ENCODE results near the gene MCAT.

MCAT gene

GRCh38 chr22:43172191-43172590 is 29.0 kb upstream of the MCAT start:
- no peak for ATAC-seq

DNA sequence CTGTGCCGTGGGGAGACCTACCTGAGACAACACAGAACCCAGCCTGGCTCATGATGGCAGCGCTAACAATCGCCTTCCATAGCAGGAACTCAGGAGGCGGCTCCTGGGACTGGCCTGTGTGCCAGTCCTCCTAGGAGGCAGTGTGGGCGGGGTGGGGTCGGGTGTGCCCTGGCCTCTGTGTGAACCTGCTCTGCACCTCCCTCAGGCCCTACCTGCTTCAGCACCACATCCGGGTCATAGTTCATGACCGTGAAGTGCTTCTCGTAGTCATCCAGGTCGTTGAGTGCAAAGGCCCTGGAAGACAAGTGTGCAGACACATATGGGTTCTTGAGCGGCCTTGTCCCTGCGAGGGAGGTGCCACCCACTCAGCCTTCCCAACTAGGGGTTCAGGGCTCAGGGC is 28.4 kb upstream of the MCAT start:
- no peak for ATAC-seq

DNA sequence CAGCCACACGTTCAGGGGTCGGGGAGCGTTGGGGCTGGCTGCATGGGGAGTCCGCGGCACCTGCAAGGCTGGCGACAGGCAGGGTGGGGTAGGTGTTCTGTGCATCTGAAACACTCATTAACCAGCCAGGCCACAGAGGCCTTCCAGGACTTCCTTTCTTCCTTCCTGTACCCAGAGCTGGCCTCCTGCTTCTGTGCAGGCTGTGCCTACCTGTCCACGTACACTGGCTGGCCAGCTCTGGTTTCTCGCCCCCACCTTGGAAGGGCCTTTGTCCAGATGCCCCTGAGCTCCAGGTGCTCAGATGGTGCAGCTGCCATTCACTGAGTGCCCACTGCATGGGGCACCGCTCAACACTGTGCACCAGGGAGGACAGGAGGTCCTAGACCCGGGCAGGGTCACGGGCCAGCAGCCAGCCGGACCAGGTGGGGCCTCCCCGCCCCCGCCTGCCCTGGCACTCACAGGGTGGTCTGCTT is 27.9 kb upstream of the MCAT start:
- ATAC-seq, result no peak

- ATAC-seq, result no peak
Observed at GRCh38 chr22:43170131-43170480, 26.9 kb upstream of the MCAT start.

DNA sequence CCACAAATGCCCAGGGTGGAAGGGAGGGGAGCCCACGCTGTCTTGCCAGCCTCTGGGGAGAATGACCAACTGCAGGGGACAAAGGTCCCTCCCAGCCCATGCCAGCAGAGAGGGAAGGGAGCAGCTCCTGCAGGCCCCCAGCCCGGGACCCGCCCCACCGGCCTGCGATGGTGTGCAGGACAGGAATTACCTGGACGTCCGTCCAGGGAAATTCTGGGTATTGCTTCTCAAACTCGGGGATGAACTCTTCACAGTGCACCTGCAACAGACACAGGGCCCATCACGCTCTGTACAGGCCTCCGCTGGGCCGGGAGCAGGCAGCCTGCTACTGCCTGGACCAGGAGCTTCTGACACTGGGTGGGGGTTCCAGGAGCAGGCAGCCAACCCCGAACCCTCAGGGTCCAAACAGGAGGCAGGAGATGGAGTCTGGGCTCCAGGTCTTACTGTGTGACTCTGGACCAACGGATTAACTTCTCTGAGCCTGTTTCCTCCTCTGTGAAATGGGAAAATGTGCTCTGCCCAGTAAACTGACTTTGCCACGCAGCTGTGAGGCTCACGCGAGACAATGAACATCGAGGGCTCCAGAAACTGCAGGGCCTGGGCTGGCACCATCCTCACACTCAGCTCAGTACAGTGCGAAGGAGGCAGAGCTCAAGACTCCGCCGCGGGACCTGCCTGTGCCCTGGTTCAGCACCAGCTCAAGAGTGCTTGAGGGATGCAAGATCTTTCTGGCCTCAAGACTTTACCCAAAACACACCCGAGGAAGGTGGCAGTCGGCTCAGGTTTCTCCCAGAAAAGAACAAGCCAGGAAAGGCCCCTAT is 26.3 kb upstream of the MCAT start:
- no peak for ATAC-seq

GRCh38 chr22:43168471-43169309 is 25.5 kb upstream of the MCAT start:
- ATAC-seq, result no peak

- ATAC-seq, result no peak
Observed at GRCh38 chr22:43167001-43167589, 23.9 kb upstream of the MCAT start.

DNA sequence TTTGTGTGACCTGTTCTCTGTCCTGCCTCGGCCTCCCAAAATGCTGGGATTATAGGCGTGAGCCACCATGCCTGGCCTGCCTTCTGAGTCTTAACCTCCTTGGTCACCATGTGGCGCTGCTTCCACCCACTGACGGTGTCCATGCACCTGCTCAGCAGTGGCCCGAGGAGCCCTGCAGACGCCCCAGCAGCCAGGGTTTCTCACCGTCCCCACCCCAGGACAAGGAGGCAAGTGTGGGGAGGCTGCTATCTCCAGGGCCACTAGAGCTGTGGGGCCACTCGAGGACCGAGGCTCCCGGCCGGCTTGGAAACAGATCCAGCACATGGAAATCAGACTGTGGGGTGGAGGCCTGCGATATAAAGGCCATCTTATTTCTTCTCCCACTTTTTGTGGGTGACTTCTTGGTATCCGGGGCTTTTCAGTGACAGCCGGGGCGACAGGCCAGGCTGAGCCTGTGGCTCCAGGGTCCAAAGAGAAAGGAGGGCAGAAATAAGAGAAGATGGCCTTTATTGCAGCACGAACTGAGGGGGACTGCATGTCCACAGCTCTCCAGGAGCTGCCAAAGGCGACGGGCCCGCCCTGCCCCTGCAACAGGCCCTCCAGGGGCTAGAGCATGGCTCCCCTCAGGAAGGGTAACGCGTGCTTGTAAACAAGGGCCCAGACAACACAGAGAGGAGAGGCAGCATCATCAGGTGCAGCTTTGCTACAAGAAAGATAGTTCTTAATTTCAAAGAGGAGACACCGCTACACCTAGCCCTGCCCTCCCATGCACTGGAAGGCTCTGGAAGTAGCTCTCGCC is 23.1 kb upstream of the MCAT start:
- ATAC-seq, result no peak

GRCh38 chr22:43164636-43165035 is 21.4 kb upstream of the MCAT start:
- no peak for ATAC-seq

GRCh38 chr22:43163241-43163795 is 20.1 kb upstream of the MCAT start:
- no peak for ATAC-seq

GRCh38 chr22:43162412-43163150 is 19.4 kb upstream of the MCAT start:
- no peak for ATAC-seq

- ATAC-seq, result no peak
Observed at GRCh38 chr22:43160497-43161126, 17.4 kb upstream of the MCAT start.

- ATAC-seq, result no peak
Observed at GRCh38 chr22:43159484-43160178, 16.4 kb upstream of the MCAT start.

DNA sequence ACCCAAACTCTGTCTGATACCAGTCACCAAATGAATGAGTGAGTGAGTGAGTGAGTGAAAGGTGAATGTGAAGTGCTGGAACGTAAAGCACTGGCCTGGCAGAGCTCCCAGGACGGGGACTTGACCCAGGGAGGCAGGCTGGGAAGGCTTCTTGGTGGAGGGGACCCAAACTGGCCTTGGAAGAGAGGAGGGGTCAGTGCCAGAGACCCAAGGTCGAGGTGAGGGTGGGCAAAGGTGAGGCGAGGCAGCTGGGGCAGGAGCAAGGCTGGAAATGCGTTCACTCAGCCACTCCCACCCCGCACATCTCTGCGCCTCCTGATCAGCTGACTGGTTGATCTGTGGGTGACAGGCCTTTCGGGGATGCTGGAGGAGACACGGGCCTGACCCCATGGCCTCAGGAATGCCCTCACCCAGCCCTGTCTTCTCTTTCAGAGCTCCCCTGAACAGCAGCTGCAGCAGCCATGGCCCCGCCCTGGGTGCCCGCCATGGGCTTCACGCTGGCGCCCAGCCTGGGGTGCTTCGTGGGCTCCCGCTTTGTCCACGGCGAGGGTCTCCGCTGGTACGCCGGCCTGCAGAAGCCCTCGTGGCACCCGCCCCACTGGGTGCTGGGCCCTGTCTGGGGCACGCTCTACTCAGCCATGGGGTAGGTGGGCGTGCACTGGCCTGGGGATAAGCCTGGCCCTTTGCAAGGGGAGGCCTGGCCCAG is 15.7 kb upstream of the MCAT start:
- no peak for ATAC-seq

DNA sequence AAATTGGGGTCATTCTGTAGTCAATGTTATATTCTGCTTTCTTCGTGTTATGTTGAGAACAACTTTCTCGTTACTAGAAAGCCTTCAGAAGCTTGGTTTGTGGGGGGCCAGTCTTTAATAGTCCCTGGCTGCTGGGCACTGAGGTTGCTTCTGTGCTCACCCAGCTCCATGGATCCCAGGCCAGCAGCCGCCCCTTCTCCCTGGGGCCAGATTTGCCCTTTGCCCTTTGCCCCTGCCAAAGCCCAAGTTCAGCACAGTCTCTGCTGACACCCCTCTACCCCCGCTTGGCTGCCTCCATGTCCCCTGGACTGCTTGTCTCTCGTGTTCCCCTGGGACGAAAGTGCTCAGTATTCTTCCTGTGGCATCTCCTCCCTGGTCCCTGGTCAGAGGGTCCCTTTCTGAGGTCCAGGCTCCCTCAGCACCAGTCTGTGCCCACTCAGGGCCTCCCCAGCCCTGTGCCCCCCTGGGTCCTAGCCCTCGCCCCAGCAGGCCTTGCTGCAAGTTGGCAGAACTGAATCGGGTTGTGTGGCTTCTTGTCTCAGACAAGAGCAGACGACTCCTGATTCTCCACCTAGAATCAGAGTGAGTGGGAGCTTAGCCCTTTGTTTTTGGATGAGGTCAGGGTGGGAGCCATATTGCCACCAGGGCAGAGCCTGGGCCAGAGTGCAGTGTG is 14.8 kb upstream of the MCAT start:
- no peak for ATAC-seq

DNA sequence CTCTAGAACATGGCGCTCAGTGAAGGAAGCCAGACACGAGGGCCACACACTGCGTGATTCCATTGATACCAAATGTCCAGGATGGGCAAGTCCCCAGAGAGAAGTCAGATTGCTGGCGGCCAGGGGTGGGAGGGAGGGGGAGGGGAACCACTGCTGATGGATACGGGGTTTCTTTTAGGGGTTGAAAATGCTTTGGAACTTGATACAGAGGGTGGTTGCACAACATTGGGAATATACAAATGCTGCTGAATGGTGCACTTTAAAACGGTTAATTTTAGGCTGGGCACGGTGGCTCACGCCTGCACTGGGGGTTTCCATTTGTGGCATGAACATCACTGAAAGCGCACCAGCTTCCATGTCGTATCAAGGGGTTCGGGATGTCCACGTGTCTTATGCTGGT is 13.2 kb upstream of the MCAT start:
- no peak for ATAC-seq

DNA sequence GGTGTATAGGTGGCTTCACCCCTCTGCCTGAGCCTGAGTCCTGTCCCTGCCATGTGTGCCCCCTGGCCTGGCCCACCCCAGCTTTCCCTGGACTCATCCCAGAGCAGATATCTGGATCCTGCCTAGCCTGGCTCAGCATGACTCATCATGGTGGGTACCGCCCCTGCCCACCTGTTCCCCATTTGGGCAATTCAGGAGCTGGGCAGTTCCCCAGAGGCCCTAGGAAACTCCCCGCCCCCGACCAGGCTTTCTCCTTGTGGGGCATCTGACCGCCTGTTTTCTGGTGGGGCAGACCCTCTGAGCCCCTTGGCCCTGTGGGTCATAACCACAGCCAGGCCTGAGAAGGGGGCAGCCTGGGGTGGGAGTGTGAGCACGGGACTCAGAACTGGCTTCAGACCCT is 12.6 kb upstream of the MCAT start:
- no peak for ATAC-seq

GRCh38 chr22:43154887-43155536 is 11.8 kb upstream of the MCAT start:
- no peak for ATAC-seq

- no peak for ATAC-seq
Observed at GRCh38 chr22:43153899-43154298, 10.7 kb upstream of the MCAT start.

All from activated CD4-positive, CD25-positive, alpha-beta regulatory T cell treated with anti-CD3 and anti-CD28 coated beads, Interleukin-2, amount 50 U/mL, for 24 hours (primary cell).